H9 (cell line): Measurements from ENCODE around the gene ERN1. TPM values are rescaled to one million over a fixed set of nuclear protein-coding genes. Genes with fewer than 3 reads are reported as not detected.

Experiments used
- DNase-seq: peaks from one replicate; pipeline ENCODE4 v3.0.0-alpha.2; 2017
- H2AFZ ChIP-seq: one replicate; pipeline ENCODE4 v1.6.1; 2013; ENCODE audit warnings: mild to moderate bottlenecking, low read length, control low read depth, moderate library complexity
- H2AK5ac ChIP-seq: 2 replicates; pipeline ENCODE4 v1.6.1; 2013; ENCODE audit warnings: low read length, control low read depth, mixed read lengths; ENCODE audit not compliant: insufficient read length
- H2BK120ac ChIP-seq: one replicate; pipeline ENCODE4 v1.6.1; 2013; ENCODE audit warnings: low read depth, mild to moderate bottlenecking, low read length, control low read depth, inconsistent platforms; ENCODE audit not compliant: poor library complexity, severe bottlenecking
- H2BK12ac ChIP-seq: 2 replicates; pipeline ENCODE4 v1.6.1; 2013; ENCODE audit warnings: low read length, control low read depth, mixed read lengths, low read depth; ENCODE audit not compliant: insufficient read length
- H2BK15ac ChIP-seq: 2 replicates; pipeline ENCODE4 v1.6.1; 2013; ENCODE audit warnings: low read depth, low read length, control low read depth
- H2BK20ac ChIP-seq: one replicate; pipeline ENCODE4 v1.6.1; 2013; ENCODE audit warnings: low read depth, mild to moderate bottlenecking, low read length, control low read depth, inconsistent platforms; ENCODE audit not compliant: poor library complexity, severe bottlenecking
- H2BK5ac ChIP-seq: 2 replicates; pipeline ENCODE4 v1.6.1; 2013; ENCODE audit warnings: low read length, control low read depth, mixed read lengths; ENCODE audit not compliant: insufficient read length
- H3K14ac ChIP-seq: 2 replicates; pipeline ENCODE4 v1.6.1; 2013; ENCODE audit warnings: low read length, control low read depth; ENCODE audit not compliant: insufficient read depth
- H3K18ac ChIP-seq: 2 replicates; pipeline ENCODE4 v1.6.1; 2013; ENCODE audit warnings: low read depth, mild to moderate bottlenecking, mixed read lengths, low read length, control low read depth; ENCODE audit not compliant: insufficient read length
- H3K23ac ChIP-seq: 2 replicates; pipeline ENCODE4 v1.6.1; 2013; ENCODE audit warnings: low read length, control low read depth, mixed read lengths, low read depth; ENCODE audit not compliant: insufficient read length
- H3K23me2 ChIP-seq: 2 replicates; pipeline ENCODE4 v1.6.1; 2013; ENCODE audit warnings: low read depth, mild to moderate bottlenecking, mixed read lengths, low read length, control low read depth; ENCODE audit not compliant: insufficient read length, poor library complexity, severe bottlenecking
- H3K27ac ChIP-seq: 2 replicates; pipeline ENCODE4 v1.5.1; 2013; ENCODE audit warnings: low read length, control low read depth, mixed read lengths, low read depth; ENCODE audit not compliant: insufficient read length
- H3K27me3 ChIP-seq: 2 replicates; pipeline ENCODE4 v1.6.1; 2013; ENCODE audit warnings: low read length, control low read depth, inconsistent platforms; ENCODE audit not compliant: insufficient read depth
- H3K4ac ChIP-seq: 2 replicates; pipeline ENCODE4 v1.6.1; 2013; ENCODE audit warnings: low read depth, mild to moderate bottlenecking, control low read depth, inconsistent platforms, low read length, moderate library complexity
- H3K4me1 ChIP-seq: 2 replicates; pipeline ENCODE4 v1.6.1; 2013; ENCODE audit warnings: low read length, control low read depth, inconsistent platforms; ENCODE audit not compliant: insufficient read depth
- H3K4me2 ChIP-seq: 2 replicates; pipeline ENCODE4 v1.6.1; 2013; ENCODE audit warnings: low read length, control low read depth, mixed read lengths; ENCODE audit not compliant: insufficient read length, insufficient read depth
- H3K56ac ChIP-seq: 2 replicates; pipeline ENCODE4 v1.6.1; 2013; ENCODE audit warnings: low read depth, mild to moderate bottlenecking, mixed read lengths, low read length, control low read depth; ENCODE audit not compliant: insufficient read length
- H3K79me1 ChIP-seq: 2 replicates; pipeline ENCODE4 v1.6.1; 2013; ENCODE audit warnings: low read depth, mild to moderate bottlenecking, moderate library complexity, low read length, control low read depth, inconsistent platforms; ENCODE audit not compliant: insufficient read depth, poor library complexity, severe bottlenecking
- H3K79me2 ChIP-seq: 2 replicates; pipeline ENCODE4 v1.6.1; 2013; ENCODE audit warnings: low read length, control low read depth, inconsistent platforms; ENCODE audit not compliant: insufficient read depth
- H3K9ac ChIP-seq: 2 replicates; pipeline ENCODE4 v1.6.1; 2013; ENCODE audit warnings: low read length, control low read depth, mixed read lengths; ENCODE audit not compliant: insufficient read length; ENCODE audit errors: extremely low read depth
- H3K9me3 ChIP-seq: one replicate; pipeline ENCODE4 v1.6.1; 2013; ENCODE audit warnings: low read depth, low read length, inconsistent platforms; ENCODE audit not compliant: control insufficient read depth
- H3T11ph ChIP-seq: one replicate; pipeline ENCODE4 v1.6.1; 2013; ENCODE audit warnings: mild to moderate bottlenecking, low read length, control low read depth, inconsistent platforms
- H4K20me1 ChIP-seq: one replicate; pipeline ENCODE4 v1.6.1; 2013; ENCODE audit not compliant: control insufficient read depth, insufficient read length, insufficient read depth
- H4K5ac ChIP-seq: 2 replicates; pipeline ENCODE4 v1.6.1; 2013; ENCODE audit warnings: low read depth, mild to moderate bottlenecking, mixed read lengths, low read length, control low read depth; ENCODE audit not compliant: insufficient read length
- H4K8ac ChIP-seq: replicated peaks from 2 replicates; pipeline ENCODE4 v1.6.1; 2013; ENCODE audit warnings: low read length, control low read depth, mixed read lengths, low read depth; ENCODE audit not compliant: insufficient read length
- H4K91ac ChIP-seq: 2 replicates; pipeline ENCODE4 v1.6.1; 2013; ENCODE audit warnings: low read depth, mild to moderate bottlenecking, moderate library complexity, mixed read lengths, low read length, control low read depth; ENCODE audit not compliant: insufficient read length
- H3K27ac Mint-ChIP-seq, 3 experiments: 2 replicates in 2 of 3; 3 replicates in 1 of 3; pipeline ENCODE4 v1.8.0; 2020 to 2021; ENCODE audit warnings: mixed read lengths in 3 of 3, mild to moderate bottlenecking in 1 of 3, moderate library complexity in 1 of 3
- H3K27me3 Mint-ChIP-seq: 2 replicates; pipeline ENCODE4 v1.8.0; 2021; ENCODE audit warnings: low read depth, mild to moderate bottlenecking, moderate library complexity, mixed read lengths
- H3K36me3 Mint-ChIP-seq, 3 experiments: 2 replicates in 2 of 3; 3 replicates in 1 of 3; pipeline ENCODE4 v1.8.0; 2020 to 2021; ENCODE audit warnings: low read depth in 3 of 3, mixed read lengths in 3 of 3; ENCODE audit not compliant: insufficient read depth in 1 of 3
- H3K4me1 Mint-ChIP-seq, 2 experiments: 2 replicates each; pipeline ENCODE4 v1.8.0; 2020; ENCODE audit warnings: mixed read lengths in 2 of 2
- H3K4me3 Mint-ChIP-seq, 2 experiments: 2 replicates in 1 of 2; 3 replicates in 1 of 2; pipeline ENCODE4 v1.8.0; 2020 to 2021; ENCODE audit warnings: mild to moderate bottlenecking in 2 of 2, mixed read lengths in 2 of 2, moderate library complexity in 1 of 2
- H3K9me3 Mint-ChIP-seq, 2 experiments: 2 replicates in 1 of 2; 3 replicates in 1 of 2; pipeline ENCODE4 v1.8.0; 2020; ENCODE audit warnings: mild to moderate bottlenecking in 2 of 2, mixed read lengths in 2 of 2, moderate library complexity in 1 of 2
- CTCF ChIP-seq: fragments of 200-600 bp; sonication (generic); conservative IDR thresholded peaks from 3 replicates; pipeline ENCODE4 v1.8.0; 2021; ENCODE audit warnings: antibody characterized with exemption, mild to moderate bottlenecking
- WGBS: extraction: QIAGEN DNeasy Blood & Tissue Kit; methylation state at CpG from one replicate; pipeline ENCODE4 v1.1.7; 2013; ENCODE audit warnings: missing lambda C conversion rate, low lambda C conversion rate, mixed read lengths; ENCODE audit not compliant: insufficient read length; ENCODE audit errors: extremely low coverage; 5-methylcytosine and 5-hydroxymethylcytosine counted together
- total RNA-seq: library from RNA; stranded (reverse); gene quantifications from 2 replicates; pipeline ENCODE4 v1.2.1, GENCODE V29; 2021

ERN1 gene
- total RNA-seq, 1 experiment from 2014 or later = 5.0 TPM

- Histone ChIP-seq H3K18ac (no peak overlapping the region), H4K5ac (no peak overlapping the region), H3K4ac (no peak overlapping the region), H2BK5ac (no peak overlapping the region), H4K91ac (no peak overlapping the region), H3K9me3 (no peaks in the 10 kb centered on the region), H3K23me2 (no peaks in the 10 kb centered on the region), H4K8ac (no peak overlapping the region), H3K14ac (no peak overlapping the region), H2BK15ac (no peak overlapping the region), H2AK5ac (no peak overlapping the region), H3K27me3 (no peaks in the 10 kb centered on the region), H3K9ac (no peak overlapping the region), H2AFZ (no peak overlapping the region), H3T11ph (no peak overlapping the region), H2BK20ac (no peak overlapping the region), H3K4me2 (no peak overlapping the region), H3K27ac (no peak overlapping the region), H3K79me2 (no peaks in the 10 kb centered on the region), H3K79me1 (no peaks in the 10 kb centered on the region), H2BK12ac (no peak overlapping the region), H2BK120ac (no peak overlapping the region), H4K20me1 (no peaks in the 10 kb centered on the region), H3K4me1 (peaks cover 4% of the 10 kb centered on the region; the same call in 1 of the 2 replicates), H3K23ac (no peak overlapping the region), H3K56ac (no peak overlapping the region)
- Mint-ChIP-seq H3K27me3 (no peaks in the 10 kb centered on the region), H3K4me3 (no peak overlapping the region), H3K27ac (peak overlapping the region; percentile 46 to 72 (median 49)), H3K4me1 (peaks cover 12 to 13% of the 10 kb centered on the region in 2 experiments), H3K36me3 (peaks cover 6 to 13% (median 8%) of the 10 kb centered on the region in 3 experiments; a peak in 5 of 7 replicates), H3K9me3 (peaks cover 0 to 3% of the 10 kb centered on the region in 2 experiments; a peak in 1 of 5 replicates)
- peak; percentile 61 for DNase-seq
- no CpG with 5 or more reads among the region's 7 CpGs for WGBS
- TF ChIP-seq CTCF = no peak
Measured at GRCh38 chr17:64095144-64095882, 34.6 kb downstream of the ERN1 start.
